GM19395 (cell line): ENCODE data around the gene HOXB8.

Experiments used
- ATAC-seq: cut with Tn5 transposase; IDR thresholded peaks from one replicate; pipeline ENCODE4 v1.9.1; 2021; ENCODE audit warnings: mild to moderate bottlenecking, moderate library complexity; ENCODE audit not compliant: unreplicated experiment

HOXB8 gene

GRCh38 chr17:48596735-48597527 is 18.2 kb downstream of the HOXB8 start:
- no peak for ATAC-seq

DNA sequence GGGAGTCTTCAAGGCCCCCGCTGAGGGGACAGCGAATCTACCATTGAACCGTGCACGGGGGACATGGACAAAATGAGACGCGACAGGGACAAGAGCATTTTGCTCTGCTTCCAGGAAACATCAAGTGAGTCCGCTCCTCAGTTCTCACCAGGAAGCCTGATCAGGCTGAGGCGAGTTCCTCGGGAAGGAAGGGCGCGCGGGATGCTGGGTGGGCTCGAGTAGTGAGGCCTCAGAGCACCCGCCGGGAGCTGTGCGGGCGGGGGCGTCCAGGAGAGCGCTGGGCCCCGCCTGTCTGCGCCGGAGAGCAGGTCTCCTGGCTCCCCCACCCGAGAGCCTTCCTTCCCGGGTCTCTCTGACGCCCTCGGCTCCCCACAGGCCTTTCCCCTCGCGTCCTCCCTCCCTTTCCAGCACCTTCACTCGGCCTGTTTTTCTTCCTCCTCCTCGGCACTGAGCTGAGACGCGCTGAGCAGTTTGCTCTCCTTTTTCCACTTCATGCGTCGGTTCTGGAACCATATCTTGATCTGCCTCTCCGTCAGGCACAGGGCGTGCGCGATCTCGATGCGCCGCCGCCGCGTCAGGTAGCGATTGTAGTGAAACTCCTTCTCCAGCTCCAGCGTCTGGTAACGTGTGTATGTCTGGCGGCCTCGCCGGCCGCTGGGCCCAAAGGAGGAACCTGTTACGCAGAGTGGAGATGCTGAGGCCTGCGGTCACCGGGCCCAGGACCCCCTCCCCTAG is 18.9 kb downstream of the HOXB8 start:
- ATAC-seq: no peak

DNA sequence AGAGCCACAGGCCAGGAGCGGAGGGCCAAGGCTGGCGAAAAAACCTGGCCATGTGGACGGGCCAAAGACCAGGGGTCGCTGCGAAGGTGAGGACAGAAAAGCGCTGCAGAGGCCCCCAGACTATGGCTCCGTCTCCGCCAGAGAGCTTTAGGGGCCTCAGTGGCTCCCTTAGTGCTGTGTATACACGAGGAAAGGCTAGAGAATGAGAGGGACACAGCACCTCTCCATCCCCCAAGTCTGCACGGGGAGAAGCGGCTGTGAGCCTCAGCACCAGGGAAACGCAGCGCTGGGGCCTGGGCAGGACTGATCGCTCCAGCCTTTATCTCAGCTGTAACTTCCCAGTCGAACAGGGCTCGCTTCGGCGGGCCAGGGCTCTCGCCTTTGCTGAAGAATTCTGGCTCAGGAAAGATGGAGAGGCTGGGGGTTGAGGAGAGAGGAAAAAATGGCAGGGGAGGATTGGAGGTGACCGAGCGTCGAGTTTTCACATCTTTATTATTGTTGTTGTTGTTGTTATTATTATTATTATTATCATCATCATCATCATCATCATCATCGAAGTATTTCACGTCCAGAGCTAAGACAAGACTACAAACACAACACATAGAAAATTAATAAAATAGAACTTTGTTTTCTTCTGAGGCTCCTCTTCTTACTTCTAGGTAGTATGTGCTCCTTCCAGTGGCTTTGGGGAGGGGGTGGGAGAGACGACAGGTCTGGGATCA is 19.7 kb downstream of the HOXB8 start:
- no peak for ATAC-seq

GRCh38 chr17:48594538-48595277 is 20.4 kb downstream of the HOXB8 start:
- ATAC-seq: no peak

DNA sequence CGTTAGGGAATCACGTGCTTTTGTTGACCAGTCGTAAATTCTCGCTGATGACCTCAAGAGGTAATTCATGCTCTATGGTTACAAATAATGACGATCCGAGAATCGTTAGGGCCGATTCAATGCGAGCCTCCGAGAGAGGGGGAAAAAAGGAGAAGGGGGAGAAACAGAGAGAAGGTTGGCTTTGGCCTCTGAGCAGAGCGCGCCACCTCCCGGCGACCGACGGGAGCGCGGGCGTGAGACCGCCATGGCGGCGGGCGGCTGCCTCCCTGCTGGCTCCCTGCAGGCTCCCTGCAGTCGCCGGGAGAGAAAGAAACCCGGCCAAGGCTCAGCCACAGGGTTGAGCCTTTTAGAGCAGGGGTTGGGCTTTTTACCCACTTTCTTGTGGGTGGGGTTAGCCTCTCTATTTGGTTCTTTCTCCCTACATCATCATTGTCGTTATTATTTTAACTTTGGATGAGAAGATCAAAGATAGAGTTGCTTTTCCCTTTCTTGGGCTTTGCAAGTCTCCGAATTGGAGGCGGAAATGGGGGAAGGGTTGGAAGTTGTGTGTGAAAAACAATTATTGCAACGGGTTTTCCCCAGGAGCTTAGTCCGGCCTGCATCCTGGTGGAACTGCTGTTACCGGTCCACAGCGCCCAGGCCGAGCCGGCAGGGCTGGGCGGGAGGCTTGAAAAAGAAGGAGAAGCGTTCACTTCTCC is 21.1 kb downstream of the HOXB8 start:
- no peak for ATAC-seq

DNA sequence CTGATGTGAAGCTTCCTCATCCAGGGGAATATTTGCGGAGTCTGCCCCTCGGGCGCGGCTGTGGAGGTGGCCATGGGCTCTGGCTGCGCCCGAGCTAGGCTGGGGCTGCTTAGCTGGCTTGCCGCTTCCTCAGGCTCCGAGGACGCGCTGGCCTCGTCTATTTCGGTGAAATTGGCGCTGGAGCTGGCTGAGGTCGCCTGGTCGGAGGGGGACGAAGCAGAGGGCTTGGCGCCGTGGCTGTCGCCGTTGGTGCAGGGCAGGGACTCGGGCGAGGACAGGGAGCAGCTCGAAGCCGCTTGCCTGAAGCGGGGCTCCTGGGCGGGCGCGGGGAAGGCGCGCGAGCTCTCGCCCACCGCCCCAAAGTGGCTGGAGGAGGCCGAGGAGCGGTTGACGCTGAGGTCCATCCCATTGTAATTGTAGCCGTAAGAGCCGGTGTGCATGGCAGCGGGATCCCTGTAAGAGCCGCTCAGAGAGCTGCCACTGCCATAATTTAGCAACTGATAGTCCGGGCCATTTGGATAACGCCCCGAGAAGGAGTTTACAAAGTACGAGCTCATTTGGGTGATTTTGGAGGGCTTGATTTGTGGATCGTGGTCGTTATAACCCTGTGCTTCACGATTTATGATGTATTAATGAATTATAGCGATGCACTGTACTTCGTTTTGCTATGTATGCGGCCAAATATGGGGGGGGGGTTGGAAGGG is 21.8 kb downstream of the HOXB8 start, which contains the start of gene HOXB5:
Gene HOXB5, minus strand, starts transcription at position 654 of the 704 bp plus-strand sequence. Its CDS starts 97 bp downstream, at position 557.
- no peak for ATAC-seq

DNA sequence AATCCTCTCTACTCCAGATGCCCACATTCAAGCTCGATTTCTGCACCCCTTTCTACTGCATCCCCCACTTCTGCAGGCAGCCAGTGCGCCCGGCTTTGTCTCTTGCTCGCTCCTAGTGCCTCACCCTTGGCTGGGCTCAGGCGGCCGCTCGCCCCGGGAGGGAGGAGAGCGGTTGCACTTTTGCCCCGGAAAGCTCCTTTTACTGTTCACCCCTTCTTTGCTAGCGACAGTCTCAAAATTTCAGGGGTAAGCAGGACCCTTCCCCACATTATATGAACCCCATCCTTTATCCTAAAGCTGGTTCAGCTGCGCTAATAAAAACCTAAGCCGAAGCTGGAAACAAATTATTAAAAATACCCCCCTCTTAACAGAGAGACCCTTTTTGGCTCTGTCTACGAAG is 22.5 kb downstream of the HOXB8 start:
- ATAC-seq: no peak

- ATAC-seq: no peak
These were observed 23.0 kb downstream of the HOXB8 start for GRCh38 chr17:48592057-48592514.

GRCh38 chr17:48591255-48592056 is 23.6 kb downstream of the HOXB8 start:
- no peak for ATAC-seq

- no peak for ATAC-seq
These were observed 24.4 kb downstream of the HOXB8 start for GRCh38 chr17:48590607-48591161.

GRCh38 chr17:48589831-48590606 is 25.1 kb downstream of the HOXB8 start, which contains the start of gene HOXB3:
Gene HOXB3, minus strand, starts transcription at chr17:48590241. Its CDS starts 37,767 bp downstream, at chr17:48552474.
- no peak for ATAC-seq

DNA sequence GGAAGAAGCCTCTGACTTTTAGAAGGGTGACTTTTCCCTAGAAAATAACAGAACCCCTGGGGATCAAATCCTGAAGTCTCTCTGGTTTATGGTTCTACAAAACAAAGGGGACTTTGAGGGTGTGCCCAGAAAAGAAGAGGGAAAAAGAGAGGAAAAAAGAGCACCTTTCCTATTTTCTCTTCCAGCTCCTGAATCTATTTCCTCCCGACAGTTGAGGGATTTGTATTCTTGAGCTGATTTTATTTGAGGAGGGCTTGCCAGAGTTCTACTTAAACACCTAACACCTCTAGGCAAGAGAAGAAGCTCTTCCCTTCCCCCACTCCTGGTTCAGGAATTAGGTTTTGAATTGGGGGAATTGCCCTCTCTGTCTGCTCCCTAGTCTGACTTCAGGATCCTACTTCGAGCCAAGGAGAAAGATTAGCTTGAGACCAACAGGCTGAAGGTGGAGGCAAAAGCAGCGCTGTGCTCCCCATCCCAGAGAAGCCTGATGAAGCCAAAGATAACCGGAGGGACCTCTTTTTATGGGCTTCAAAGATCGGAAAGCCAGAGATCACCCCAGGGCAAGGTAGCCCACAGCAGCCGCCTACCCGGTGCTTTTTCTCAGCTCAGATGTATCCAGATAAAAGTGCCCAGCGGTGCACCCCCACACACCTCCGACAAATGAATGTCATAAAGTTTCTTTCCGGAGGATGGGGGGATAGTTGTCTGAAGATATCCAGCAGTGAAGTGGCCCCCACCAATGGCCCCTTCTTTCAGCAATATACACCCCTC is 25.8 kb downstream of the HOXB8 start:
- no peak for ATAC-seq

- ATAC-seq: no peak
These were observed 26.6 kb downstream of the HOXB8 start for GRCh38 chr17:48588528-48588927.

DNA sequence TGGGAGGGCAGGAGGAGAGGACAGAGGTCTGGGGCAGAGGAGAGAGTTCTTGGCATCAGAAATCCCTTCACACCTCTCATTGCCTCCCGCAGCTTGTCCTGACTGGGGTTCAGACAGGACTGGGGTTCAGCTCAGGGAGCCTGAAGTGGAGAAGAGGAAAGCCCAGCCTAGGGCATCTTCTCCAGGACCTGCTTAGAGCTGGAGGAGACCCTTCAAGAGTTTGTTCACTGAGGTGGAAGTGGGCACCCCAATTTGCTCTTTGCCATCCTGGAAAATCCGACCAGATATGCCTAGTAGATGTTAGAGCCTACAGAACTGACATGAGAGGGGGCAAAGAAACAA is 27.0 kb downstream of the HOXB8 start:
- no peak for ATAC-seq

DNA sequence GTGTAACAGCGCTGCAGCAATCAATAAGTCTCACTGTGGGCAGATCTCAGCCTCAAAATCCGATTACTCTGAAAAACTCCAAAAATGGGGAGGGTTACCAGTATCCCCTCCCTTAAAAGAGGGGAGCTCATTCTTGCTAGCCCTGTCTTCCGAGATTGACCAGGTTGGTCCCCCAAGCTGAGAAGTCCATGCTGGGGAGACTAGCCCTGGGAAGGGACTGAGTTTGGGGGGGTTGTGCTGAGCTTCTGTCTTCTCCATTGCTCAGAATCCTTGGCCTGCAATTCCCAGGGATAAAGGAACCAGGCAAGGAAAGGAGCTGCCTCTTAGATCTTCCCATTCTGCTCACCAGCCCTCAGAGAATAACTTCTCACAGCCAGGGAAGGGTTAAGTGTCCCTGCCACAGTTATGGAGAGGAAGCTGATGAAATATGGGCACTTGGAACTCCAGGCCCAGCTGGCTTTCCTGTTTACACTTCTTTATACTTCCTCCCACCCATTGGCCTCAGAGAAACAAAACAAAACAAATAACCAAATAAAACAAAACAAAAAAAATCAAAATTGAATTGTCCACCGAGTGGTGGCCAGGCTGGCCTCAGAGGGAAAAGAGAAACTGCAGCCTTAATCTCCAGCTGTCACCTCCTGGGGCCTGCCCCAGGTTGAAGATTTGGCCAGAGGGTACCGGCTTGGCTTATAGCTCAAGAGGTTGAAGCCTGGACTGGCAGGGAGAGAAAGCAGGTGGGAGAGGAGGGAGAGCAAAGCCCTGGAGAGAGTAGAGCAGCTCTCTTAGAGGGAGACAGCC is 27.6 kb downstream of the HOXB8 start:
- ATAC-seq: no peak
